ENCODE data around the gene IZUMO3.

IZUMO3 gene

DNA sequence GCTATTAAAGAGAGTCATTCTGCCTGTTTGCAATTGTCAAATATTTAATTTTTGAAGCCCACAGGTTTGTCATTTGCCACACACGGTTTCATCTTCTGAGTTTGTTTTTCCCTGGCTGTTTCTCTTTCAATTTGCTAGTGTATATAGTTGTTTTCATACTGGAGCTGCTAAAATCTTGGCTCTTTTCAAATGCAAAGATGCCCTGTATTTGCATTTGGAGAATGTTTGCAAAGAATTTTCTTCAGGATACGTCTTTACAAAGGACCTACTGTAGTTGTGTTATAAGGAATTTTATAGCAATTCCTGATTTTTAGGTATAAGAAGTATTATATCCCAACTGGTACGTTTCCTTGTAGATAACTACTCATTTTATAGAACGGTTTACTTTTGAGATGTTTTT is 48.0 kb downstream of the IZUMO3 start:
- POLR2A ChIA-PET: no interaction called here
- CTCF ChIA-PET: no interaction called here
- no peak for DNase-seq (ENCODE audit: extremely low spot score)
- TF ChIP-seq, protein P1, sequence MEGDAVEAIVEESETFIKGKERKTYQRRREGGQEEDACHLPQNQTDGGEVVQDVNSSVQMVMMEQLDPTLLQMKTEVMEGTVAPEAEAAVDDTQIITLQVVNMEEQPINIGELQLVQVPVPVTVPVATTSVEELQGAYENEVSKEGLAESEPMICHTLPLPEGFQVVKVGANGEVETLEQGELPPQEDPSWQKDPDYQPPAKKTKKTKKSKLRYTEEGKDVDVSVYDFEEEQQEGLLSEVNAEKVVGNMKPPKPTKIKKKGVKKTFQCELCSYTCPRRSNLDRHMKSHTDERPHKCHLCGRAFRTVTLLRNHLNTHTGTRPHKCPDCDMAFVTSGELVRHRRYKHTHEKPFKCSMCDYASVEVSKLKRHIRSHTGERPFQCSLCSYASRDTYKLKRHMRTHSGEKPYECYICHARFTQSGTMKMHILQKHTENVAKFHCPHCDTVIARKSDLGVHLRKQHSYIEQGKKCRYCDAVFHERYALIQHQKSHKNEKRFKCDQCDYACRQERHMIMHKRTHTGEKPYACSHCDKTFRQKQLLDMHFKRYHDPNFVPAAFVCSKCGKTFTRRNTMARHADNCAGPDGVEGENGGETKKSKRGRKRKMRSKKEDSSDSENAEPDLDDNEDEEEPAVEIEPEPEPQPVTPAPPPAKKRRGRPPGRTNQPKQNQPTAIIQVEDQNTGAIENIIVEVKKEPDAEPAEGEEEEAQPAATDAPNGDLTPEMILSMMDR (IDR thresholded peaks at IDR 0.05; ENCODE audit: control extremely low read depth, extremely low read depth, low read depth, missing control alignments): no peak
